HG02852 (cell line): Measurements from ENCODE around the gene PSMC3.

Source experiments
- ATAC-seq: cut with Tn5 transposase; IDR thresholded peaks from one replicate; pipeline ENCODE4 v1.9.1; 2021; ENCODE audit warnings: mild to moderate bottlenecking, moderate library complexity; ENCODE audit not compliant: unreplicated experiment

The PSMC3 gene

DNA sequence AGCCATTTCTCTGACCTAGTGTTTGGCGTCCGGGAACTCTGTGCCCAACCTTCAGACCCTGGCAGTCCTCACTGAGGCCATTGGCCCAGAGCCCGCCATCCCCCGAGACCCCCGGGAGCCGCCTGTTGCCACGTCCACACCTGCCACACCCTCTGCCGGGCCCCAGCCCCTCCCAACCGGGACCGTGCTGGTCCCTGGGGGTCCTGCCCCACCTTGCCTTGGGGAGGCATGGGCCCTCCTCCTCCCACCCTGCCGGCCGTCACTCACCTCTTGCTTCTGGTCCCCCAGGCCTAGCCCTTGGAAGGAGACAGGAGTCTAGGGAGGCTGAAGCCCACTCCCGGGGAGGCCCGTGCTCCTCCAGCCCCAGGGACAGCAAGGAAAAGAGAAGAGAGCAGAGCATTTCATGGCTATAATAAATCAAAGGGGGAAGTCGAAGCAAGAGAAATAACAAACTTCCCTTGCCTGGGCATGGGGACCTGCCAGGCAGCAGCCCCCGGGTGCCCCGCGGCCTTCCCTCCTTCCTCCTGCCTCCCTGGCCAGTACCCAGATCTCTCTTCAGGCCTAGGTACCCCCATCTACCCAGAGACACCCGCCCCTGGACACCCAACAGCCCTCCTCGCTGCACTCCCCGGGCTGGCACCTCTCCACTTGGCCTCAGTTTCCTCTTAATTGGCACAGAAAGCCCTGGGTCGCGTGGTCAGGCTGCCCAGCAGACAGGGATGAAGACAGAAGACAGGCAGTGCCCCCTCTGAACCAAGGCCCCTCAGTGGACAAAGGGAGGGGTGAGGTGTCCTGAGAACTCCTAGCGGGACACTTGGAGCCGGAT, 30.8 kb downstream of the PSMC3 start:
- no peak for ATAC-seq

DNA sequence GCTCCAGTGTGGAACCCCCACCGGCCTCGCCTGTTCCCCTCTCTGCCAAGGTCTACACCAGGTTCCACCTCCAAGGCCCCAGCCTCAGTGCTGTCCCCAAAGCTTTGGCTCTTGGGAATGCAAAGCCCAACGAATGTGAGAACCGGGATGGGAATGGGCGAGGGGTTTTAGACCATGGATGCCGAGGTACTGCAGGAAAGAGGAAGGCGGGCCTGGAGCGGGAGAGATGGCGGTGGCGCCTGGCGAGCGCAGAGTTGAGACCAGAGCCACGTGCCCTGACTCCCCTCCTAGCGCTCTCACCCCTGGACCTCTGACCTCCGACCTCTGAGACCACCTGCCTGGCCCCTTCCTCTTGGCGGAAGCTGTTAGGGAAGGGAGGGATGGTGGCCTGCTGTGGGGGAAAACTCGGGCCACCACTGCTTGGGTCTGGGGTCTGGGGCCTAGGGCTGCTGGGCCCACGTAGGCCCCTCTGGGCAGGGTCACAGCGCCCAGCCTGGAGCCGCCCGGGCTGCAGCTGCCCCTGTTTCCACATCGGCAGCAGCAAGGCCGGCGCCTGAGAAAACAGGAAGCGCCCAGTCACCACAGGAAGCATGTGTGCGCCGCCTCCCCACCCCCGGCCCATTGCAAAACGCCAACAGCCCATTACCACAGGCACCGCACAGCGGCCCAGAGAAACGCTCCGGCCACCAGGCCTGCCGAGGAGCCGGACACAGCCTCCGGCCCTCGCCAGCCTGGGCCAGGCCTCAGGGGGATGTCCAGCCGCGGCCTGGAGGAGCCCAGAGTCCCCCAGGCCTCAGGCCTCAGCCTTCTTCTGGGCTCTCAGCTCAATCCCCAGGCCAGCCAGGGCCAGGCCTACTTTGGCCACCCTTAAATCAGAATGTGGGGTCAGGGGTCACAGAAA, 31.7 kb downstream of the PSMC3 start:
- ATAC-seq: peak; percentile 60

DNA sequence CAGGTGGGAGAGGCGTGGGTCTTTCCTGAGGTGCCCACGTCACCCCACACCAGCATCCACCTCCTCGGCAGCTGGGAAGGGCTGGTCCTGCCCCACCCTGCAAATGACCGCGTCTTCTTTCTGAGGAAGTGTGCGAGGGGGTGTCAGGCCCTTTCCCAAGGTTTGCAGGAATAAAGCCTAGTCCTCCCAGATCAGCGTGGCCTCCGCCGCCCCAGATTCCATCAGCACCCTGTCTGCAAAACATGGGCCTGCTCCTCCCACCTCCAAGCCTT, 32.3 kb downstream of the PSMC3 start:
- ATAC-seq: no peak

DNA sequence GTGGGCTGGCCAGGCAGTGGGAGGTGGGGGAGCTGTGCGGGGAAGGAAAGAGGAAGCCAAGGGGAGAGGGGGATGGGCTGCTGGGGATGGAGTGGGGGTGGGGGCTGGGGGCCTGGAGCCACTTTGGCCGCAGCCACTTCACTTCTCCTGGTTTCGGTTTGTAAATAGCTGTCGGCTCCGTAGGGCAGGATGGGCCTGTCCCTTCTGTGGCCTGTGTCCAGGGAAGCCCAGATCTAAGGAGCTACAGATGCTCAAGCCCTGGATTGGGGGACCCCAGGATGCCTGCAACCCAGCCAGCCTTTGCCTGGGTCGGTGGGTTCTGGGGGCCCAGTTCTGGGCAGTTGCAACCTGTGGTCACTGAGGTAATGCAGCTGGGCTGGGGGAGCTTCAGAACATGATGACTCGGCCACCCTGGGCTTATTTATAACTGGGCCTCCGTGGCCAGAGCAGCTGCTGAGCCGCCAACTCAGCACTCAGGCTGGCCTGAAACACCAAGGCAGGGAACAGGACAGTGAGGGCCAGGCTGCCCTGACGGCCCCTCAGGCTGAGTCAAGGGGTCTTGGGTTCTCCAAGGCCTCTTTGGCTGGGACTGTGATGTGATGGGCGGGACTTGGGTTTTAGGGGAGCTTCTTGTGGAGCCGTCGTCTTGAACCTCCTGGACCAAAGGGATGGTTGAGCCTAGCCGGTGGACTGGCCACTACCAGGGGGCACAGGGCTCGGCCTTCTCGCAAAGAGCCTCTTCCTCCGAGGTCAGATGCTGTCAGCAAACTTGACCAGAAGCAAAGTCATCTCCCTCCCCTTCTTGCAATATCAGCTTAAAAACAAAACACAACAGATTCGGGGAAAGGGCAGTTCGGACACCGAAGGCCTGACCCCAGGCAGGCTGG, 32.8 kb downstream of the PSMC3 start:
- no peak for ATAC-seq

DNA sequence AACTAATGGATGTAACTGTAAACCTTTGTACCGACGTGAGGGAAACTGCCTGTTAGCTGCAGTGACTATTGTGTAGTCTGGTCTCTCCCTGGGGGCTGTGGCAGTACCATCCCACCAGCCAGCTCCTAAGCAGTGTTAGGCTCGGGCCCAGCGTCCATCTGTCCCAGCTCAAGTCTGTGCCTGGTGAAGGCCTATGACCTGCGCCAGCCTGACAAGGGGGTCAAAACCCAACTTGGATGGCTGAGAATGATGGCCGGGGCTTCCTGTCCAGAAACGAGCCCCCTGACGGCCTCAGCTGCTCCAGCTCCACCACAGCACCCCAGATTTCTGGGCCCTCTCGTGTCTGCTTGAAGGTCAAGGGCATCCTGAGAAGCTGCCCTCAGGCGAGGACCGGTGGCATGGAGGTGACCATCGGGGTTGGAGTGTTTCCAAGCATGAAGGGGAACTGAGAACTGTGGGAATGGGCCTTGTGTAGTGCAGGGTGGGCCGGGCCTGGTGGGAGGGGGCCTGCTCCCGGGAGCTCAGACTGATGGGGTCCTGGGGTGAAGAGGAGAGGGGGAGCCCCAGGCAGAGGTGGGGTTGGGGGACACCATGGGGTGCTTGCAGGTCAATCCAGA, 33.6 kb downstream of the PSMC3 start:
- no peak for ATAC-seq

DNA sequence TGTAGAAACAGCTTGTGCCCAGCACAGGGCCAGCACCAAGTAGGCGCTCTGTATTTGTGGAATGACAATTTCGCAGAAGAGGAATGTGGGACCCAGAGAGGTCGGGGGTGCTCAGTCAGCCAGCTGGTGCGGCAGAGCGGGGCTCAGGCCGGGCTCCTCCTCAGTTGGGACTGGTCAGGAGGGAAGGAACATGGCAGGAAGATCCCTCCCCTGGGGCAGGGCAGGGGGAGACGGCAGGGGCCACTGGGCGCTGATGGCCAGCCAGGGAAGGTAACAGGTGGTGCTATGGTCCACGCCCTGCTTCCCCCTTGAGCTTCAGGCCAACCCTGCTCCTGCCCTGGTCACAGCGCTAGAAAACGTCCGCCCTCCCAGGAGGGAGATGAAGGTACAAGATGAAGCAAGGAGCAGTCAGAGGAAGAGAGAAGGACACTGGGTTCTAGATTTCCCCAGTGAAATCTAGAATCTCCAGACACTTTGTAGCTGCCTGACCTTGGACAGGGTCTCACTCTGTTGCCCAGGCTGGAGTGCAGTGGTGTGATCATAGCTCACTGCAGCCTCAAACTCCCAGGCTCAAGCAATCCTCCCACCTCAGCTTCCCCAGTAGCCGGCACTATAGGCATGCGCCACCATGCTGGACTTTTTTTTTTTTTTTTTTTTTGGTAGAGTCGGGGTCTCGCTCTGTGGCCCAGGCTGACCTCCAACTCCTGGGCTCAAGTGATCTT, 34.4 kb downstream of the PSMC3 start:
- ATAC-seq: no peak

DNA sequence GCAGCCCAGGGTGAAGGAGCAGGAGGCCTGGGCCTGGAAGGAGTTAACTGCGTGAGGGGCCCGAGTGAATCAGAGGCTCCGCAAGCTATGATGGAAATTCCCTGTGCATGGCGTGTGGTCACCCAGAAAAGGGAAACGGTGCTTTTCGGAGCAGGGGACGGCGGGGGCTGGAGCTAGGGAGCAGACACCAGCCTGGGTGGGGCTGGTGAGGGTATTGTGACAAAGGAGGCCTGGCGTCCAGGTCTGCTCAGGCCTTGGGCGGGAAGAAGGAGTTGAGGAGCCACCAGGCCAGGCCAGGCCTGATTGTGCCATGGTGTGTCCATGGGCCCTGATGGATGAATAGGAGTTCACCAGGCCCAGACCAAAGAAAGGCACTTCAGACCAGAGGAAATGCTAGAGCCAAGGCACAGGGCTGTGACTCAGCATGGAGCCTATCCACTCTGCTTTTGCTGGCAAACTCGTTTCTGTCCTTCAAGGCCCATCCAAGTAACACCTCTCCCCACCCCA, 35.1 kb downstream of the PSMC3 start:
- no peak for ATAC-seq

DNA sequence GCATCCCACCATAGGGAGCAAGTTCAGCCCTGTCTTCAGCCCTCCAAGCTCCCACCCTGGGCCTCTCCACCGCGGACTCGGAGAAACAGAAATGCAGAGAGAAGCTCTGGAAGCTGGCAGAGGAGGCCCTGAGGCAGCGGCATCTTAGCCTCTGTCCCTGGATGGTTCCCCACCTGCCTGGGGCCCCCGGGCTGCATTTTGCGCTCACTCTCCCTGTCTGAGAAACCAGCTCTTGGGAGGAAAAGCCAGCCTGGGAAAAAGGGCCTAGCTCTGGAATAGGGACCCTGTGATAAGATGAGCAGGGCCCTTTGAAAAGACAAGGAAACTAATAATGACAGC, 35.8 kb downstream of the PSMC3 start:
- ATAC-seq: no peak

DNA sequence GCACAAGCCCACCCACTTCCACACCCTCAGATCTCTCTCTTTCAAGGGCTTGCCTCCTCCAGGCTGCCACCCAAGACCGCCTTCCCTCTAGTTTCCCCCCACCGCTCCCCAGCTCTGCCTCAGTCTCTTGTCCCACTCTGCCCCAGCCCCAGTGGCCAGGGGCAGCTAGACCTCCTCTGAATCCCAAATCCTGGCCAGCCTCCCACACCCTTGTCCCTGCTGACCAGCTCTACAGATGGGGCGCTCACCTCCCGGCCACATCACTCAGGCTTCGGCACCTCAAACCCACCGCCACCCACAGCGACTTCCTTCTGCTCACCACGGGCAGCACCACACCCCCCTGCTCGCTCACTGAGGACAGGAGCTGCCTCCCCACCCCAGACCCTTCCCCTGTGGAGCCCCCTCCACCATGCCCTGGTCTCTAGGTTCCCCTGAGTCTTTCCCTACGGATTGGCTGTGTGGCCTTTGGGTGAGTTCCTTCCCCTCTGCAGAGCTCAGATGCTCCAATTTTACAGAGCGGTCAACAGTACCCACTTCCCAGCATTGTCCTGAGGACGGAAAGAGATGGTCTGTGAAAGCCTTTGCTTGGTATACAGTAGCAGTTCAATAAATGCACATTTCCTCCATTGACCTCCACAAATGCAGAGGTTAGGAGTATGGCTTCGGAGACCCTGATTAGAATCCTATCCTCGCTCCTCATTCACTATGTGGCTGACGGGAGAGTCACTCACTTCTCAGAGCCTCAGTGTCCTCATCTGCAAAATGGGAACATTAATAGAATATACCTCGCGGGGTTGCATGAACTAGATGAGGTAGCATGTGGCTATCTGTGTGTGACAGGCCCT, 36.4 kb downstream of the PSMC3 start:
- ATAC-seq: no peak

DNA sequence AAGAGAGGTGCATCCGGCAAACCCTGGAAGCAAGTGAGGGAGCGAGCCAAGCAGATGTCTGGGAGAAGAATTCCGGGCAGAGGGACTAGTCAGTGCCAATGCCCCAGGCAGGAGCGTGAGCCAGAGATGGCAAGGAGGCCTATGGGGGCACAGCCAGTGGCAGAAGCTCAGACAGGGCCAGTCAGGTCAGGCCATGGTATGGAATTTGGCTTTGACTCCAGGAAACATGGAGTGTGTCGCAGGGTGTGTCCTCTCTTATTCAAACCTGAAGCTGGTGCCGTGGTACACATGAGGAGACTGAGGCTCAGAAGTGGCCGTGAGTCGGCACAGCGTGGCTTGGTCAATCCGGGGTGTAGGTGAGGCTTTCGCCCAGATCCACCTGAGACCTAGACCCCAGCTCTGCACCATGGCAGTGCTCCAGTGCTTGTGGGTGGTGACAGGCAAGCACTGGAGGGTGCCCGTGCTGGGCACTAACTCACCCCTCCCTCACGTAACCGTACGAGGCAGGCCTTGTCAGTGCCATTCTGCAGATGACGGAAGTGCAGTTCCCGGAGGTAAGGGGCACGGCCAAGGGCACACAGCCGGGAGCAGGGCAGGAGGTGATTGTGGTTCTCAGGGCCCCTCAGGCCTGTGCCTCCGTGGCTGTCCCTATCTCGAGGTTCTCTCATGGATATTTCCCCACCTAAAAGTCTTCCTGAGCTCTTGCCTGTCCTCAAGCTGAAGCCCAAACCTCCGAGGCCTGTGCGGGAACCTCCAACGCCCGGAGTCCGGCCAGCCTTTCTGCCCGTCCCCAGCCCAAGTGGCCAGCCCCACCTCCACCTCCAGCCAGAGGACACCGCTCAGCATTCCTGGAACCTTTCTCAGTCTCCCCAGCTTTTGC, 37.3 kb downstream of the PSMC3 start:
- no peak for ATAC-seq

DNA sequence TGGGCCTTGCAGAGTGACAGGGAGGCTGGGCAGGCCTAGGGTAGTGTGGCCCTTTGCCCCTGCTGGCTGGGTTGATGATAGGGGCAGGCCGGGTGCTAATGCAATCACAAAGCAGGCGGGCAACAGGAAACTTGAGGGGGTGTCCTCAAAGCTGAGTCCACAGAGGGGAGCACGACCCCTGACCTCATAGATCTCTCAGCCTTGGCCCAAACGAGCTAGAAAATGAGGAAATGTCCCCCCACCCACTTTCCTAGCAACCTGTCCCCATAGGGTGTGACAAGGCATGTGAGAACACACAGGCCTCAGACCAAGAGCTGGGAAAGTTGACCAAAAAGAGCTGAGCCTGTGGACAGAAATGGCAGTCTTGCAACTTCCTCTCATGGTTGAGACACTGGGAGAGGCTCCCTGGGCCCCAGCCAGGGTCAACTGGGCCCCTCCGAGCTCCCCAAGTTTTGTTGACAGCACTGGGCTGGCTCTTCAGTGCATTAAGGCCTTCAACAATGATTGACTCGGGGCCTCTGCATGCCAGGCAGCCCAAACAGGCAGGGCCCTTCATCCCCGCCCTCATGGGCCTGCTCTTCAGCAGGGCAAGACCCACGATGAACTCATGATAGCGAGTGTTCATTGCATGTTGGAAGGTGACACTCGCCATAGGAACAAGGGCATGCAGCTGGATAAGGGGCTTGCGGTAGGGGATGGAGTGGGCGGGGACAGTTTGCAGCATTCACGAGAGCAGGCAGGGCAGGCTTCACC, 38.1 kb downstream of the PSMC3 start:
- ATAC-seq: no peak

DNA sequence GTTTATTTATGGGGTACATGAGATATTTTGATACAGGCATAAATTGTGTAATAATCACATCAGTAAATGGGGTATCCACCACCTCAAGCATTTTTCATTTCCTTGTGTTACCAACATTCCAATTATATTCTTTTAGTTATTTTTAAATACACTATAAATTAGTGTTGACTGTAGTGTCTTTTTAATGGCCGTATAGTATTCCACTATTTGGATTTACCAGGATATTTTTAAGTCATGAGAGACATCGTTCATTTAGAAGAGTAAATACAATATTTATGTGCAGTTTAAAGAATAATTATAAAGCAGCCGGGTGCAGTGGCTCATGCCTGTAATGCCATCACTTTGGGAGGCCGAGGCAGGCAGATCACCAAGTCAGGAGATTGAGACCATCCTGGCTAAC, 41.7 kb downstream of the PSMC3 start:
- ATAC-seq: no peak

DNA sequence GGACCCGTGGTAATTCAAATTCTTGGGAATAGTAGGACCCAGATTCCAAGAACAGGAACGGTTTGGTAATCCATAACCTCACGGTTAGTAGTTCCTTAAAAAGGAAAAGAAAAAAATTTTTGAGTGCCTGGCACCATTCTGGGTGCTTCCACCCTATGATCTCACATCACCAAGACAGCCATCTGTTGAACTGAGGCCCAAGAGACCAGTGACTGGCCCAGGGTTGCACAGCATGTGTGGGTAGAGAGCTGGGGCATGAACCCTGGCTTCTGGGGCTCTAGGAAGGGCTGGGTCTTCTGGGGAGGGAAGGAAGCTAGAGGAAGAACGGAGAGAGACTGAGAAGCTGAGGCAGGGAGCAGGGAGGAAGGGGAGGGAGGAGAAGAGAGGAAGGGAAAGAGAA, 43.2 kb downstream of the PSMC3 start:
- ATAC-seq: no peak

DNA sequence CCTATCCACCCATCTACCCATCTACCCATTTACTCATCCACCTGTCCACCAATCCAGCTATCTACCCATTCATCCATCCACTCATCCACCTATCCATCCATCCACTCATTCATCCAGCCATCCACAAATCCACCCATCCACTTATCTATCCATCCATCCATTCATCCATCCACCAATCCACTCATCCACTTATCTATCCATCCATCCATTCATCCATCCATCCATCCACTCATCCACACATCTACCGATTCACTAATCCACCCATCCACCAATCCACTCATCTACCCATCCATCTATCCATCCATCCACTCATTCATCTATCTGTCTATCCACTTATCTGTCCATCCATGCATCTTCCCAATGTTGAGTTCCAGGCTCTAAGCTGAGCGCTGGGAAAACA, 46.2 kb downstream of the PSMC3 start:
- no peak for ATAC-seq

DNA sequence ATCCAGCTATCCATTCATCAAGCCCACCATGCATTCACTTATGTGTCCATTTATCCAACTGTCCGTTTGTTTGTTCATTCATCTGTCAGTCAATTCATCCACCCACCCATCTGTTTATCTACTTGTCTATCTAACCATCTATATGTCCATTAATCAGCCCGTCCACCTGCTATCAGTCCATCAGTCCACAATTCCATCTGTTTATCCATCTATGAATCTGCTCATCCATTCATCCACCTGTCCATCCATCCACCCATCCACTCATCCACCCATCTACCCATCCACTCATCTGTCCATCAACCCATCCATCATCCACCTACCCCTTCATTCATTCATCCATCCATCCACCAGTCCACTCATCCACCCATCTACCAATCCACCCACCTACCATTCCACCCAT, 46.9 kb downstream of the PSMC3 start:
- ATAC-seq: no peak

DNA sequence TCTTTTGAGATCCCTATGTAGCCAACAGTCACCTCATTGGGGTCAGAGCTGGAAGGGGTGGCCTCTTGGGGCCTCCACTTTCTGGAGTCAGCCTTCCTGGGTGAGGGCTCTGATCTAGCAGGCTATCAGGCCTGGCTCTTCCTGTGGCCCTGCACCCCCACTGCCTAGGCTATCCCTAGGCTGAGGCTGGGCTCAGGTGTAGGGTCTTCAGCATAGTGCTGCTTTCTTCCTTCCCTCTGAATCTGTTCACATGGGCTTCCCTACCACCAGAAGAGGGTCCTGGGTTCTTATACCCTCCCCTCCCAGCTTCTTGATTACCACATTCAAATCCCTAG, 47.4 kb downstream of the PSMC3 start:
- ATAC-seq: no peak

DNA sequence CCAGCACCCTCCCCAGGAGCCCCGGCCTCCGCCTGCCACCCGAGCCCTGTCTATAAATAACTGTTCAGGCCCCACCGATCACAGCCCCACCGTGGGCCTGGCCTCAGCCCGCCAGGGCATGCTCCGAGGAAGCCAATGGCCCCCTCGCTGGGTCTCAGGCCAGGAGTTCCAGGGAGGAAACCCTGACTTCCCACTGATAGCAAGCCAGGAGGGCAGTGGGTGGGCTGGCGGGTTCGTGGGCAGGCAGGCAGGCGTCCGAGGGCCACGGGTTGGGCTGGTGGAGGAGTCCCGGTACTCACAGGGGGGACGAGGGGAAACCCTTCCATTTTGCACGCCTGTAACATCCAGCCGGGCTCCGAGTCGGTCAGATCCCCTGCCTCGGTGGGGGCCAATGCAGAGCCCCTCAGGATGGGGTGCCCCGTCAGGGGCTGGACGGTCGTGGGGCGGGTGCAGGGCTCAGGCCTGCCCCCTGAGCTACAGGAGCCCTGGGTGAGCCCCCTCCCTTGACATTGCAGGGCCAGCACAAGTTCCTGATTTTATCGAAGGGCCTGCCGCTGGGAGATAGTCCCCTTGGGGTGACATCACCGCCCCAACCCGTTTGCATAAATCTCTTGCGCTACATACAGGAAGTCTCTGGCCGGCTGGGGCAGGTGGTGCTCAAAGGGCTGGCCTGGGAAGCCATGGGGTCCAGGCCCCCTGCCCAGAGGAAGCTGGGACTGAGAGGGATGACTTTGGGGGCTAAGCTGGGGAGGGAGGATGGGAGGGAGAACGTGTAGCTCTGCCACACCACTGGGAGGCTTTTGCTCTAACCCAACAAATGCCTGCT, 48.0 kb downstream of the PSMC3 start, which contains the start of gene SPI1:
TSS of gene SPI1 (minus strand) at position 538 of the 826 bp plus-strand sequence. CDS start at position 344, 194 bp downstream.
- ATAC-seq: peak; percentile 84
